HG02840 (cell line): Measurements from ENCODE around the gene FBXL22.

Source experiments
- ATAC-seq: cut with Tn5 transposase; IDR thresholded peaks from one replicate; pipeline ENCODE4 v1.9.1; 2021; ENCODE audit warnings: mild to moderate bottlenecking, moderate library complexity, moderate number of reproducible peaks; ENCODE audit not compliant: unreplicated experiment, low FRiP score

The FBXL22 gene

DNA sequence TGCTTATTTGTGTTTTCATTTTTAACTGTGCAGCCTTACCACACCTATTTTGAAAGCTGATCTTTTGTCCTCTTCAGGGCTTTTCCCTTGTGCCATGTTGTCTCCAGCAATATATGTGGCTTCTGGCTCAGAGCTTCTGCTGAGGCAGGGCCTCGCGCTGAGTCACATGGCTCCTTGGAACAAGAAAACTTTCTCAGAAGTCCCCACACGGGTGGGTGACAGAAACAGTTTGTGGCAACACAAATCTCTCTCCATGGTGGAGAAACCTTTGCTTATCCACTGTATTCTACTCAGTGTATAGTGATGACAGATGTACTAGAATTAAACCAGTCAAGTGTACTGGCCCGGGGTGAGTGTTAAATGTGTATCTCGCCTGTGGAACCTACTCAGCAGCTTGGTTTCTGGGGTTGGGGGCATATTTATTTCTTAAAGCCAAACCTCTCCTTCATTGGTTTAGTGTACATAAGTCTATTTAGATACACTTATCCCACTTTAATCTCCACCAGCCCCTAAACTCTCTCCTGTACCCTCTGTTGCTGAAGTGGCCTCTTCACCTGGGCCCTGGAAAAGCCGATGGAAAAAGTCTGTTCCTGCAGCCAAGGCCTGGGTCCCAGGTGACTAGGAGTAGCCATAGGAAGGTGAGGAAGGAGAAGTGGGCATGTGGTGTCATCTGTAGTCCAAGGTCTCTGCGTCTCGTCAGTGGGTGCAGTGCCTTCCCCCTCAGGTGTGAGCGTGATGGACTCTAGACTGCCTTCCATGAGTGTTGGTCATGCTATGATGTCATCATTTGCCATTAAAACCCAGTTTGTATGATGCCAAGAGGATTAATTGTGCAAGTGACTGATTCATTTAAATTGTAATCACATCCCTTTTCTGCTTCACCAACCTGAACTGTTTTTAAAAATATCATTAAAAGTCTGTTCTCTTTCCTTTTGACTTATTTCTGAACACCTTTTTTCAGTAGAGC is 3.2 kb upstream of the FBXL22 start:
- no peak for ATAC-seq

DNA sequence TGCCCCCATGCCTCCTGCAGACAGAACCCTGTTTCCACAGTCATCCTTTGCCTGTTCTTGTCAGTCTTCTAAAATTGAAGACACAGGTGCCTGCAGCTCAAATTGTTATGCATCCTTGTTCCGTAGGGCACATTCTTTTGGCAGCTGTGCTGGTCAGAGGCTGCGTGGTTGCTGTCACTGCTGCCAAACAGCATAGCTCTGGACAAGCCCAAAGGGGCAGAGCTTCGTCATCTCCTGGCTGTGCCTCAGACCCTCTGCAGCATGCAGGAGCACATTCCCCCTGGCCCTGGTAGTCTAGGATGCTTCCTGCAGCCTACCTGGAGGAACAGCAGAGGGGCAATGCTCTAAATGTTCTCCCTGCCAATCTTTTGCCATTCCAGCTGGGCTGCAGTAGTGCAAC is 2.1 kb upstream of the FBXL22 start:
- ATAC-seq, result no peak

DNA sequence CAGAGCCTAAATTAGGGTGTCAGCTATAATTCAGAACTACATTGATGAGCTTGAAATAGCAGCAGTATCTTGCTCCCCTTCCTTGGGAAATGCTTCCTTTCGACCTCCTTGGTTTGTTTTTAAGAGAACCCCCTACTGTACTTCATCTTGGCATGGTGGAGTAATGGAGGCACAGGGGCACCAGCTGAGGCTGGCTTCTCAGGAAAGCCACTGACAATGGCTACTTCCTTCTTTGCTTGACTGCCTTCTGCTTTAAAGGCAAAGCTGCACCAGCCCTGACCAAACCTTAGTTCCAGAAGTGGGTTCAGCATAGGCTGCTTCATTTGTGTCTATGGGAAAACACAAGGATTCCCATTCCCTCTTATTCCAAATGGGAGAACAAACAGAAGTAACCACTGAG is 1.5 kb upstream of the FBXL22 start:
- no peak for ATAC-seq

DNA sequence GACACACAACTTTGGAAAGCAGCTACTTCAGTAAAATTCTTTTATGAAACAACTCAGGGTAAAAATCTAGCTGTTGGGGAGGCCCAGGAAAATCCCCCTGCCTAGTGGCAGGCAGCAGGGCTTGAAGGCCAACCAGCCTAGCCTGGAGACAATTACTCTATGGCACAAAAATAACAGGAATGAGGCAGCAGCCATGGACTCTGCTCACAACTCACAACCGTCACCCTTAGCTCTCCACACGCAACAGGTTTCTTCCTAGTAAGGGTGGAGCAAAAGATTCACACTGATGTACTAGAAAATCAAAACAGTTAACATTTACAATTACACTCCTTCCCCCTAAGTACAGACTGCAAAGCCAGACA is 530 bp upstream of the FBXL22 start:
- ATAC-seq, result no peak

DNA sequence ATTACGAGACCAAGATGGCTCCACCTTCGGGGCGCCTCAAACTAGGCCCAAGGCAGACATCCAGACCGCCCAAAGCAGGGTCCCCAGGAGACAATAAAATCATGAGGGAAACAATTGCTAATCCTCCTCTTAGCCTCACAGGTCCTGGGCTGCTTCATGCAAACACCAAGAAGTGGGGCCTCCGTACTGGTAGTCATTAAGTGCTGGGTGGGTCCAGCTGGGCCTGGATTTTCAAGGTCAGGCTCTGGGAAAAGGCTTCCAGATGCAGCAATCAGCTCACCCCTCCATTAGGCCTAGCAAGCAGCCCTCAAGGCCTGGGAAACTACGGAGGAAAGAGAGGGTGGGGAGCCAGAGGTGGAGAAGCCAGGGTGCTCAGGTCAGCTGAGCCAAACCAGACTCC is 634 bp downstream of the FBXL22 start:
- ATAC-seq, result no peak

DNA sequence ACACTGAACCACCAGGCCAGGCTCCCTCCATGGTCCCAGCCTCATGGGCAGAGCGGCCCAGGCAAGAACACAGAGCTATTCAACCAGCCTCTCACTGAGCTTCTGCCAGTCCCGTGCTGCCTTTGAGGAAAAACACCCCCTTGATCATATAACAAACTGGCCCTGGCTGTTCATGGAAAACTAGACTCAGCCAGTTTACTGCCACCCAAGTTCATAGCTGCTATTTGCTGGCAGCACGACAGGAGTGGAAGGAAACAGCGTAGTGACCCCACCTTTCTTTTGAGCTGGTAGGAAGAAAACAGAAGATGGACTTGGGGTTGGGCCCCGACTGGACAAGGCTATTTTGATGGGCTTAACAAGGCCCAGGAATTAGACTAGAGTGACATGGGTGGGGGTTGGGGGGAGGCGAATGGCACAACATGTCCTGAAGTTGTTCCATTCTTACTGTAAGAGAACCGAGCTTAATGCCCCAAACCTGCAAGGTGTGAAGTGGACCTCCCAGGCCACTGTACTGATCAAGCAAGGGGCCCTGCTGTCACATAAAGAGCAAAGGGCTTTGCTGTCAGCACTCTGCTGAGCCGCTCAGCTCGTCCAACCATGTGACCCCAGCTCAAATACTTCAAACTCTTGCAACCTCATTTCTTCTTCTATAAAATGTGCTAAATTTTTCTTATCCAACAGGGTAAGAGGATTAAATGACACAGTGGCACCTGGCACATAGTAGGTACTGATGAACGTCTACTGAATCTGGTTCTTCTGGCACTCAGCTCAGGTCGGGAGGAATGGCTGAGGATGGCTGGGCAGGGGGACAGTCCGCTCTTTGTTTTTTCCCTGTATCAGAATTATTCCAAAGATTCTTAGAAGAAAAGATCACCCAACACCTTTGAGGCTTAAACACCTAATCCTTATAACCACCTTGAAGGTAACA is 1.6 kb downstream of the FBXL22 start:
- no peak for ATAC-seq

DNA sequence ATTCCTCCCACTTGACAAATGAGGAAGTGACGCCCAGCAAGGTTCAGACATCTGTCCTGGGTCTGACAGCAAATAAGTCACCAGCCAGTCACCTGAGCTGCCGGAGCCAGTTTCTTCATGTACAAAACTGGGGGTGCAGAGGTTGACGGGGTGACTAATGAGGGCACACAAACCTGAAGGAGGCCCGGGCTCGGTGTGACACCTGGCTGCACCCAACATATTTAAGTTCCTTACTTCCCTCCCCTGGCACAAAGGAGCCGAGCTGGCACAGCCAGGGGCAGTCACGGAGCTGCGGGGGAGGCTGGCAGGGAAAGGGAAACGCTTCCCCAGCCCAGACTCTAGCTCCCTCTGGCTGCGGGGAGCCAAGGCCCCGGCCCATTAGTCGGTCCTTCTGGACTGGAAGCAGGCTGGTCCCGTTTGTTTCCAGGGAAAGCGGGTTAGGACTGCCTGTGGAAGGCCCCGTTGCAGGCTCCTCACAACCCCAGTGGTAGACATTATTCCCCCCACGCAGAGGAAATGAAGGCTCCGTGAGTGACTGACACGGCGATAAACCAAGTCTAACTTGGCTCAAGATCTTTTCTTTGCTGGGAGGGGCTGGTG is 2.3 kb downstream of the FBXL22 start:
- ATAC-seq, result no peak

DNA sequence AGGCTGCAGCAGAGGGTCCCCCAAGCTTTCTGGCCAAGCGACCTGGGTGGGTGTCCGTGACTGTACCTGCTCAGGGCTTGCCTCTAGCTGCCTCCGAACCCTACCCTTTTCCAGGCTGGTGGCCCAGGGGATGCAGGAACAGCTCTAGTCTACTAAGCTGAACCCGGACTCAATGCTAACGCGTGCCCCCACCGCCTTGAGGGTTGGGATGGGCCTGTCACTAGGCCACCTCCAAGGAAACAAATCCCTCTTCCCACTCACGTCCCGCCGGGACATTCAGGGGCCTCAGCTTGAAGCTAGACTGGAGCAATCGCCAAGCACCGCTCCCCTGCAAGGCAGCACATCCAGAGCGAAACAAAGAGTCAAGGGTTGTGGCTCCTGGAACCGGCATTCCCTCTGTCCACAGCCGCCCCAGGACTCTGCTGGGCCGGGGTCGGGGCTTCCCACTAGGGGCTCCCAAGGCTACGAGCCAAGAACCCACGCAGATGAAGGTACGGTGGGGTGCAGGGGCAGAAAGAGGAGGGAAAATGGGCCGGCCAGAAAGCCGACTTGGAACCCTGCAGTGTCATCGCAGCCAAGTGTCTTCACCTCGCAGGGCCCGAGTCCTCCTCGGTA is 2.9 kb downstream of the FBXL22 start:
- ATAC-seq, result peak; percentile 7

DNA sequence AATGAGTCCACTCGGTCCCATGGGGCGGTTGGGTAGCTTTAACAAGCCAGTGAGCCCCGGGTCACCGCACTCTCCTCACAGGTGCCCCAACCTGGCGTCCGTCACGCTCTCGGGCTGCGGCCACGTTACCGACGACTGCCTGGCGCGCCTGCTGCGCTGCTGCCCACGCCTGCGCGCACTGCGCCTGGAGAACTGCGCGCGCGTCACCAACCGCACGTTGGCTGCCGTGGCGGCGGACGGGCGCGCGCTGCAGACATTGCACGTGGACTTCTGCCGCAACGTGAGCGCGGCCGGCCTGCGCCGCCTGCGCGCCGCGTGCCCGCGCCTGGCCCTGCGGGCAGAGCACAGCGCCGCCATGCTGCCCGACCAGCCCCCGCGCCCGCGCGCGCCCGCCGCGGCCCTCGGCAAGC is 3.4 kb downstream of the FBXL22 start:
- ATAC-seq, result peak; percentile 72

DNA sequence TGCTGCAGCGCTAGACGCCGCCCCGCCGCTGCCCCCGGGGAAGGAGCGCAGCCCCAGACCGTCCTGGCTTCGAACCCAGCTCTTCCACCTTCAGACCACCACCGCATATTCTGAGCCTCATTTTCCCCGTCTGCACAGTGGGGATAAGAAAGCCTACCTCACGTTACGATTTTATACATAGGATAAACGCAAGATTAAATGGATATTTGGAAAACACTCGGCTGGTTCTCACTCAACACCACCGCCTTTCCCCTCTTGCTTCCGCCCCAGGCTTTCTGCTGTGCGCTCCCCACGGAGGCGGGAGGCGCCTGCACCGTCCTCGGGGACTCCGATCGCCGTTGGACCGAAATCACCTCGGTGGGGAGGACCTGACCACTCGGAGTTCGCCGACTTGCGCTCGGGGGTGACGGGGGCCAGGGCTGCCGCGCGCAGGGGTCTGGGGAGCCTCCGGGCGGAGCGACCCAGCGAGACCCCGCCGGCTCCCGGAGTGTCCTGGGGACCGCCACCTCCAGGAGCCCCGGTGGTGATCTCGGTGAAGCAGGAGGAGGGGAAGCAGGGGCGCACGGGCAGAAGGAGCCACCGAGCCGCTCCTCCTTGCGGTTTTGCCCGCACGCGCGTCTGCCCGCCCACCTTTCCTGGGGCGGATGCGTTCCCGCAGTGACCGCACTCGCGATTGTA is 4.0 kb downstream of the FBXL22 start:
- ATAC-seq, result peak; percentile 11

DNA sequence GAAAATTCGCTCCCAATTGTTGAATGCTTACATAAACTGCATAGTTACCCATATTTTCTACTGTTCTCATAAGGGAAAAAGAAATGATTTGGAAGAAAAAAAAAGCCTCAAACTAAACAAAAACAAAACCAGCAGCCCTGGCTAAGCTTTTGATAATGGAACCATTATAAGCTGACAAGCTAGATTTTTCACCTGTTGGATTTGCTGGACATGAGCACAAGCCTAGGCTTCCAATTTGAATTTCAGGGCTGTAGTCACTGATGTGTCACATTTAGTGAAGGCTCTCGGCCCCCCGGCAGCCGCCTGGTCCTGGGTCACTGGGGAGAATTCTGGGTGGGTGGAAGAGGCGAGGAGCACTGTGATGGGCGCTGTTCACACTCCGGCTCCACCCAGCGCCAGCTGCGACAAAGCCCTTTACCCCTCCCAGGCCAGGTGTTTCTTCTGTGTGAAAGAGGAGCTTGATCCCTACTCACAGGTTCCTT is 4.6 kb downstream of the FBXL22 start:
- ATAC-seq, result no peak

DNA sequence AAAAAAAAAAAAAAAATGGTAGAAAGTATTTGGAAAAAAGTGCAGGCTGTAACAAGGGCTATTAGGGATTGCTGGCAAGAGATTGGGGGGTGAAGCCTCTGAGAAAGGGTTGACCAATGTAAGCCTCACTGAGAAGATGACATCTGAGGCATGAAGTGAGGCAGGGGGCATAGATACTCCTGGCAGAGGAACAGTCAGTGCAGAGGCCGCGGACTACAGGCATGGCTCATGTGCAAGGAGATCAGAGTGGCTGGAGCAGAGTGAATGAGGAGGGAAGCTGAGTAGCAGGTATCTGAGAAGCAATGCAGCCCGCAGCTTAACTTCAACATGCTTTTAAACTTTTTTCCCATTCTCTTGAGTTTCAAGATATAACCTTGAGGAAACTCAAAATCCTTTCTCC is 5.4 kb downstream of the FBXL22 start:
- ATAC-seq, result no peak

DNA sequence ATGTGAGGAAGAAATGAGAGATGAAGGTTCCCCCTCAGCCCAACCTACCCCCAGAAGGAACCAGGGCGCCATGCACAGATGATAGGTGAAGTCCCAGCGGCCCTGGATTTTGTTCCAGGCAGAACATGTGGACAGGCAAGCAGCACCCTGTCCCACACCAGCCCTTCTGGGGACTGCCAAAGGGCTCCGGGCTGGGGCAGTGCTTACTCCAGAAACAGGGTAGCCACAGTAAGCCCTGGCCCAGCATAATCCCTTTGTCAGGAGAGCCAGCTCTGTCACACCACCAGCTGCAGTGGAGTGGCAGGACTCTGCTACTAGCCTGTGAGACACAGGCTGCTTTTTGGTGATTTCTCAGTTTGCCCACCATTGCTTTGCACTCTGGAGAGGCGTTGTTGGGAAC is 6.3 kb downstream of the FBXL22 start:
- no peak for ATAC-seq

DNA sequence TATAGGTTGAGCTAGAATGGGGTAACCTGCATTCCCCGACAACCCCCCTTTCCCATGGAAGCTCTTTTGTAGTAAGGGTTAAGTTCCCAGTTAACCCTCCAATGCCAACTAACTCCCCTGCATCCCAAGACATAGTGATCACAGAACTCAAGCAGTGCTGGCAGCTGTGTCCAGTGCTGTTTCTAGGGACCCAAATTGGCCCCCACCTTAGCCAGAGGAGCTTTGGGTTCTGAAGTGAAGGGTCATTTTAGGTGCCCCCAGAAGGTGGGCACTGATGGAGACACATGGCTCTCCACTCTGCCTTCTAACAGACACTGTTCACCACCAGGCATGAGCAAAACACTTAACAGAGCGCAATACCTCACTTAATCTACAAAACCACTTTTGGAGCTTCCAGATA is 7.1 kb downstream of the FBXL22 start:
- no peak for ATAC-seq

DNA sequence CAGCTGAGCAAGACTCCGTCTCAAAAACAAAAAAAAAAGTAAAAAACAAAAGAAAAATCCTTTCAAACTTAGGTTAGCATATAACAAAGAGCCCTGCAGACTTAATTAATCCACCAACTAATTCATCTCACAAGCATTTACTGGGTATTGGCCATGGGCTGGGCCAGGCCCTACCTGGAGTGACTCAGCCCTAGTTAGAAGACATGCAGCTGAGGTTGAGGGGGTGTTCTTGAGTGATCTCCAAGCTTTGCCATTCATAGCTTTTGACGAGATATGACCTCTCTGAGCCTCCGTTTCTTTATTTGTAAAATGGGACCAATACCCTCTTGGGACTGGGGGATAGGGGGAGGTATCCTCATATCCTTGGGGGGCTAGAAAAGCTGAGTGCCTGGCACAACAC is 7.8 kb downstream of the FBXL22 start:
- no peak for ATAC-seq

DNA sequence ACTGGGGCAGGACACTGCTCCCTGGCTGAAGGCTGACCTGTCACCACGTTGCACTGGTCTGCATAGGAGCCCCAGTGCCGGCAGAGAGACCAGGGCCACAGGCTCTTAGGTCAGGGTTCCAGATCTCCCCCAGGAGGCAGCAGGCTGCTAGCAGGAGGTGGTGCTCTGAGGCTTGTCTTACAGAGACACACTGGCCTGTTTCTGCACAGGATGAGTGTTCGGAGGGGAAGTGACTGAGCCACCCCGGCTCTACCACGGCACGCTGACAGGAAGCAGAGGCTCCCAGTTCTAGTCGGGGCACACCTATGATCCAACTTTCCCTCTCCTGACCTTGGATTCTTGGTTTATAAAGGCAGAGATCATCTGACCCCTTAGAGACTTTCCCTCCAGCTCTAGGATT is 8.6 kb downstream of the FBXL22 start:
- ATAC-seq, result no peak

DNA sequence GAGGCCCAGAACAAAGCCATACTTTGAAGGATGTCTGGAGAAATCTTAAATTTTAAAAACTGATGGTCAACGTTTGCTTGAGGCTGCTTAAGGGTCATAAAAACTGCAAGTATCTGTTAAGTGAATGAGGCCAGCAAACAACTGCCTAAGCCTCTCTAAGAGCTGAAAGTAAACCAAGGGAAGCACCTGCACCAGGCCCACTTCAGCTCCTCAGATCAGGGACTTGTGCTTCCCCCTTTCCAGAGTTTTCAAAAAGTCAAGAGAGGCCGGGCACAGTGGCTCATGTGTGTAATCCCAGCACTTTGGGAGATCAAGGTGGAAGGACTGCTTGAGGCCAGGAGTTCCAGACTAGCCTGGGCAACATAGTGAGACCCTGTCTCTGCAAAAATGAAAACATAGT is 9.1 kb downstream of the FBXL22 start:
- ATAC-seq, result no peak

DNA sequence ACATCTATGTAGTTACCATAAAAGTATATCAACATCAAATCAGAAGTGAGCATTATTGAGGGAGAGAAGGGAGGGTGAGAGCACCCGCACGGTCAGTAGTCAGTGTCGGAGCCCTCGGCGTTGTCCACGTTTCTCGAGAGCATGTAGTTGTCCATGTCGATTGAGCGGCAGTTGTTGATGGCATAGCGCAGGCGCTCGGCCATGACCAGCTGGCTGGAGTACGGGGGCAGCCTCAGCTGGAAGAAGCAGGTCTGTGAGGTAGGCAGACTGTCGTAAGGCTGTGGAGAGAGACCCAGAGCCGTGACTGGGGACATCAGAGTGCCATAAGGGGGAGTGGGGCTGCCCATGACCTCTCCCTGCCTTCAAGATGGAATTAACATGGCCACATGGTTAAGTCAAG is 11.8 kb downstream of the FBXL22 start:
- ATAC-seq, result no peak

DNA sequence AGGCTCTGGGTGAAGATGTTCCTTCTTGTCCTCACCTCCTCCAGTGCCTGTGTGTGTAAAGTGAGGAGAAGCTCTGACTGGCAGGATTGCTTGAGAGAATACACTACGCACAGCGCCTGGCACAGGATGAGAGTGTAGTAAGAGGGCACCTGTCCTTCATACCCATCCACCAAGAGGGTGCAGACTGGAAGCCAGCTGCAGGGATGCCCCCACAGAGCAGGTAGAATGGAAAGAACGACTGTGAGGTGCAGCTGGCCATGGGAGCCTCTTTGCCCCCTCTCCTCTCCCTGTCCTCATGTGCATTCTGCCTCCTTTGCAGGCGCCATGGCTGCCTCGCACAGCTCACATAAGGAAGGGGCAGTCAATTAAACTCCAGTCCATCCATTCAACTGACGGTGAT is 12.3 kb downstream of the FBXL22 start:
- ATAC-seq, result no peak
